ENCODE results near the gene ZCCHC2. TPM values are rescaled to one million over a fixed set of nuclear protein-coding genes. Genes with fewer than 3 reads are reported as not detected.

ZCCHC2 gene
- total RNA-seq, 4 donors from 2014 or later = 18.9 to 26.1 (median 23.8) TPM

GRCh38 chr18:62556397-62556796 is 33.6 kb downstream of the ZCCHC2 start:
- no peaks in the 10 kb centered on the region for H3K4me1 ChIP-seq

DNA sequence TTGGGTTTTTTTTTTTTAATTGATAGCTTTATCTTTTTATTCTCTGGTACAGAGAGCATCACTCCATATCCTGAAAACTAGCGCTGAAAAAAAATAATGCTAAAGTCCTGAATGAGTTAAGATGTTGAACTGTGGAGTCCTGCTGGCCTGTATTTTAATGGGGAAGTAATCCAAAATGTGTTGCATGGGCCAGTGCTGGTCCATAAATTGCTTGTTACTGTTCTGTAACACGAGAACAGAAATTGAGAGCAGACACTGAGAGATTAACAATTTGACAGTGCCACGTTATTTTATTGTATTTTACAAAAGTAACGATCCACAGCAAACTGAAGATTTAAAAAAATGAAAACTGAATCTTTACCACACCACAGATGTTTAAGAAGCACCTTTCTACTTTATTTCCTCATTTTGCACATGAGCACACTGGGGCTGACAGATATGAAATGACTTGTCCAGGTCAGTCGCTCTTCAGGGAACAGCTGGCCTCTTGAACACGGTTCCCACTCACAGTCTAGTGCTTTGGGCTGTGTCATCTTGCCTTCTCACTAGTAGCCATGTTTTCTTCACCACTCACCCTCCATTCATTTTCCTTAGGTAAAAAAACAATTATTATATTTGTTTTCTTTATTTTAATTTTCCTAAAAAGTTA is 35.3 kb downstream of the ZCCHC2 start:
- WGBS = 91% methylated on average over 6 of the region's 6 CpGs
- Histone ChIP-seq H3K4me1 (no peaks in the 10 kb centered on the region), H3K27ac (replicated peaks in 1 of 4) (no peak overlapping the region), H3K27me3 (no peaks in the 10 kb centered on the region), H3K36me3 (peaks cover 10 to 81% (median 61%) of the 10 kb centered on the region in 4 donors), H3K9me3 (no peaks in the 10 kb centered on the region), H3K4me3 (no peak overlapping the region)
- DNase-seq (ENCODE audit: extremely low spot score) = no peak
- TF ChIP-seq POLR2A (IDR thresholded peaks at IDR 0.05; ENCODE audit: low read depth) = no peak
- TF ChIP-seq POLR2AphosphoS5 (IDR thresholded peaks at IDR 0.05) = no peak
- no peak for TF ChIP-seq EP300 (IDR thresholded peaks at IDR 0.05)
- TF ChIP-seq CTCF (IDR thresholded peaks at IDR 0.05) = no peak
- intact Hi-C loops (cut with DNase I) = no loop called here

More at GRCh38 chr18:62556397-62556796, 33.6 kb downstream of the ZCCHC2 start:
- intact Hi-C loops (cut with DNase I) = no loop called here
- no peak for TF ChIP-seq POLR2A (IDR thresholded peaks at IDR 0.05; ENCODE audit: low read depth)
- Histone ChIP-seq H3K9me3 (no peaks in the 10 kb centered on the region), H3K4me3 (no peak overlapping the region), H3K27me3 (no peaks in the 10 kb centered on the region), H3K36me3 (peaks cover 10 to 78% (median 53%) of the 10 kb centered on the region in 4 donors), H3K27ac (replicated peaks in 1 of 4) (no peak overlapping the region)
- no peak for DNase-seq (ENCODE audit: extremely low spot score)
- WGBS = 79% methylated on average over 4 of the region's 4 CpGs

DNA sequence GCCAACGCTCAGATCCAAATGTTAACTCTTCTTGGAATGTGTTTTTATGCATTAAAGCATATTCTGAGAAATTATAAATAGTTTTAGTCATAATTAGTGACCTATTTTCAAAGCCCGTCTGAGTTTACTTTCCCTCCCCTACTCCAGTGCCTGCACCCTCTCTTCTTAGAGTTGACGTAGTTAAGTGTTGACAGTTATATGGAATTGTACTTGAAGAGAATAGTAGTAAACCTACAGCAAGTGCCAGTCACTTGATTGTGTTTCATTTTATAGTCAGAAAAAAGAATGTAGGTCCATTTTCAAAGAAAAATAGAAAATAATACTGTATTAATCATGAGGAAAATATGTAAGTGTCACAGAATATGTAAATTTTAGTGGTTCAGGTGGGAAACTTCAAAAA is 41.2 kb downstream of the ZCCHC2 start:
- intact Hi-C loops (cut with DNase I) = no loop called here

GRCh38 chr18:62566199-62566598 is 43.4 kb downstream of the ZCCHC2 start:
- H3K36me3 ChIP-seq = peaks cover 10 to 88% (median 70%) of the 10 kb centered on the region in 4 donors
- intact Hi-C loops (cut with DNase I) = loop anchor here (5.0 kb wide), 1 partner anchor 139 kb away; no protein-coding TSS in a partner anchor
- no peaks in the 10 kb centered on the region for H3K27me3 ChIP-seq
- H3K27ac ChIP-seq (replicated peaks in 1 of 4) = no peak overlapping the region
- no peaks in the 10 kb centered on the region for H3K4me1 ChIP-seq
- H3K9me3 ChIP-seq = no peaks in the 10 kb centered on the region
- no peak overlapping the region for H3K4me3 ChIP-seq
- DNase-seq (ENCODE audit: extremely low spot score) = no peak
- 53% methylated on average over 5 of the region's 5 CpGs for whole genome bisulfite sequencing
- TF ChIP-seq POLR2AphosphoS5 (IDR thresholded peaks at IDR 0.05) (no peak), CTCF (IDR thresholded peaks at IDR 0.05) (peak; percentile 14 to 41 (median 33))

More for the DNA sequence above, 41.2 kb downstream of the ZCCHC2 start:
- no peak for DNase-seq (ENCODE audit: extremely low spot score)
- H3K9me3 ChIP-seq = no peaks in the 10 kb centered on the region
- H3K27ac ChIP-seq (replicated peaks in 1 of 4) = no peak overlapping the region
- no peak overlapping the region for H3K4me3 ChIP-seq
- peaks cover 10 to 90% (median 69%) of the 10 kb centered on the region in 4 donors for H3K36me3 ChIP-seq
- 86% methylated on average over 3 of the region's 3 CpGs for WGBS
- H3K27me3 ChIP-seq = no peaks in the 10 kb centered on the region
- TF ChIP-seq CTCF (IDR thresholded peaks at IDR 0.05) (no peak), POLR2AphosphoS5 (IDR thresholded peaks at IDR 0.05) (no peak), EP300 (IDR thresholded peaks at IDR 0.05) (no peak), POLR2A (IDR thresholded peaks at IDR 0.05; ENCODE audit: low read depth) (no peak)
- no peaks in the 10 kb centered on the region for H3K4me1 ChIP-seq

DNA sequence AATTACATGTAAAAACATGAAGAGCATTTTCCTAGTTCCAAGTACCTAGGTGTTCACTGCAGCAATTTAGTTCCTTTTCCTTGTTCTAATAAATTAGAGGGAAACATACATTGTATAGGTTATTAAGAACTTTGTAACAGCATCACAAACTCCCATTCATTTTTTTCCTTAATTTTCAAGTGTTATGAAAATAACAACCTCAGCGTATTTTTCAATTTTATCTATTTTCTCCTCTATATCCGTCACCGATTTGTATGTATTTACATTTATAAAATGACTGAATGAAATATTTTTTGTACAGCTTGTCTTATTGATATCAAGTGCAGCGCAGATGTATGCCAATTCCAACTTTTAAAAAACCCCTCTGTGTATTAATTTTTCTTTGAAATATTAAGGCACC is 44.0 kb downstream of the ZCCHC2 start:
- Histone ChIP-seq H3K27ac (replicated peaks in 1 of 4) (no peak overlapping the region), H3K36me3 (peaks cover 10 to 88% (median 69%) of the 10 kb centered on the region in 4 donors), H3K4me1 (no peaks in the 10 kb centered on the region), H3K9me3 (no peaks in the 10 kb centered on the region), H3K27me3 (no peaks in the 10 kb centered on the region), H3K4me3 (no peak overlapping the region)
- intact Hi-C loops (cut with DNase I) = loop anchor here (5.0 kb wide), 1 partner anchor 140 kb away; no protein-coding TSS in a partner anchor
- TF ChIP-seq EP300 (IDR thresholded peaks at IDR 0.05) = no peak
- no peak for TF ChIP-seq POLR2A (IDR thresholded peaks at IDR 0.05; ENCODE audit: low read depth)
- no peak for TF ChIP-seq CTCF (IDR thresholded peaks at IDR 0.05)
- no peak for TF ChIP-seq POLR2AphosphoS5 (IDR thresholded peaks at IDR 0.05)
- WGBS = 96% methylated on average over 4 of the region's 4 CpGs
- no peak for DNase-seq (ENCODE audit: extremely low spot score)
